ENCODE measurements around the gene ADGRD2. TPM values are rescaled to one million over a fixed set of nuclear protein-coding genes. Genes with fewer than 3 reads are reported as not detected.
A peak's percentile ranks its signal among the peaks of the same experiment; 100 is the strongest.

Gene ADGRD2
- total RNA-seq, 2 donors from 2014 or later: 1.0 to 4.0 TPM

DNA sequence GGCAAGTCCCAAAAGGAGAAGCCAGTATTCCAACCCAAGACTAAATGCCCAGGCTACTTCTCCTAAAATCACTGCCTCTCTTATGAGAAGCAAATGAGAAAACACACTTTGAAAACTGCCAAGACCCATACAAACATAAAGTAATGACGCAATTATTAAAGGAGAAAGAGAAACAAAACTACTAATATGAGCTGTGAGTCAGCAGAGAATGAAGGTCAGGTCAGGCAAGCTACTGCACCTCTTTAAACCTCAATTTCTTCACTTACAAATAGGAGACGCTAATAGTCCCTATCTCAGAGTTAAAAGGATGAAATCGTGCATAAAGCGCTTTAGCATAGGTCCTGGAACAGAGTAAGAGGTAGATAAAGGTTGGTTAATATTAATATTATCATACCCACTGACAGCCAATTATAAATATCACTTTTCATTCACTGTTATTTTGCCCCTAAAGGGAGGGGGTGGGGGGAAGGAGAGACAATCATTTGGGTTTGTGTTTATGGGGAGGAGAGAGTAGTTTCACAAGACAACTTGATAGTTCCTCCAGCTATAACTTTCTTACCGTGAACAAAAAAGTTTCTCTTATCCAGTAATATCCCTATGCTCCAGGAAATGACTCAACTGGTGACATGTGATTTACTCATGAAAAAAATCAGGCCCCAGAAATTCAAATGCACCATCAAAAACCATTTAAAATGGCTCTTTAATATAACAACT, 38.6 kb upstream of the ADGRD2 start:
- 88% methylated on average over 5 of the region's 5 CpGs for WGBS
- no peak for TF ChIP-seq POLR2AphosphoS5 (IDR thresholded peaks at IDR 0.05)
- no peak for TF ChIP-seq CTCF (IDR thresholded peaks at IDR 0.05)
- no peak for TF ChIP-seq POLR2A (IDR thresholded peaks at IDR 0.05)
- Histone ChIP-seq H3K9me3 (no peaks in the 10 kb centered on the region), H3K36me3 (no peaks in the 10 kb centered on the region), H3K27me3 (replicated peaks; ENCODE audit: insufficient read depth) (no peaks in the 10 kb centered on the region), H3K4me1 (replicated peaks) (peaks cover 3% of the 10 kb centered on the region), H3K27ac (no peak overlapping the region), H3K4me3 (no peak overlapping the region)
- no peak for DNase-seq (ENCODE audit: low spot score)
- intact Hi-C loops (cut with DNase I): loop anchor here (10.0 kb wide), 1 partner anchor 533 kb away; the partner anchor contains the start of gene GOLGA1

DNA sequence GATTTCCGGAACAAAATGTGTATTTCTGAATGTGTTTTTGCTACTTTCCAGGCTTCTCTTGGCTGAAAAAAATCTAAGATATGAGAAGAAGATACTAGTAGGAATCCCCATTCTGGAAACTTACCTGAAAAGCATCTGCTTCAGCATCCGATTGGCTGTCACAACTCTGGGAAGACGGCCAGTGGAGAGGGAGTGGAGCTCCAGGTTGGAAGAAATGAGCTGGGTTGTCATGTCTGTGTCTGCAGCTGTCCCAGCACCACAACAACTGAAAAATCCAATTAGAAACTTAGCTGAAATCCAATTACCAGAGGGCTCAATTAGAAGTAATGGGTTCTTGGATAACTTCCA, 38.0 kb upstream of the ADGRD2 start:
- Histone ChIP-seq H3K4me1 (replicated peaks) (peaks cover 3% of the 10 kb centered on the region), H3K27me3 (replicated peaks; ENCODE audit: insufficient read depth) (no peaks in the 10 kb centered on the region), H3K27ac (no peak overlapping the region), H3K4me3 (no peak overlapping the region), H3K36me3 (no peaks in the 10 kb centered on the region), H3K9me3 (no peaks in the 10 kb centered on the region)
- no peak for DNase-seq (ENCODE audit: low spot score)
- TF ChIP-seq POLR2AphosphoS5 (IDR thresholded peaks at IDR 0.05) (no peak), POLR2A (IDR thresholded peaks at IDR 0.05) (no peak), CTCF (IDR thresholded peaks at IDR 0.05) (no peak)
- intact Hi-C loops (cut with DNase I): loop anchor here (10.0 kb wide), 1 partner anchor 533 kb away; the partner anchor contains the start of gene GOLGA1
- 86% methylated on average over 3 of the region's 3 CpGs for WGBS

DNA sequence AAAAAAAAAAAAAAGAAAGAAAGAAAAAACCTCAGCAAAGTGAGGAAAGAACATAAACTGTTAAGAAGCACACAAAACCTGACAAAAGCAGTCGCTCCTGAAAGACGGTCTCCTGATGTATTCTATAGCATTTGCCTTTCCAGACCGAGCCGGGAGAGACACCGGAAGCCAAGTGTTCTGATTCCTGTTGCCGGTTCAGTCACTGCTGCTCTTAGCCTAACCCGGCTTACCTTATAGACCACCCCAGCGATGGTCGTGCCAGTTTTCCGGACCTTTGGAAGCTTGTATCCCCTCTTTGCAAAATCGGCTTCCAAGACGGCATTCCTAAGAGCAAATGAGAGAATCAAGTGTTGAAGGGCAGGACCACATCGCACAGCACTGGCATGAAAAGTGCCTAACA, 35.6 kb upstream of the ADGRD2 start:
- intact Hi-C loops (cut with DNase I): loop anchor here (10.0 kb wide), 1 partner anchor 530 kb away; the partner anchor contains the start of gene GOLGA1
- TF ChIP-seq POLR2A (IDR thresholded peaks at IDR 0.05) (no peak), CTCF (IDR thresholded peaks at IDR 0.05) (no peak), POLR2AphosphoS5 (IDR thresholded peaks at IDR 0.05) (no peak)
- peak overlapping the region; percentile 60 to 82 for H3K4me3 ChIP-seq
- no peaks in the 10 kb centered on the region for H3K9me3 ChIP-seq
- H3K36me3 ChIP-seq: no peaks in the 10 kb centered on the region
- DNase-seq (ENCODE audit: low spot score): no peak
- H3K4me1 ChIP-seq (replicated peaks): peaks cover 3% of the 10 kb centered on the region
- H3K27me3 ChIP-seq (replicated peaks; ENCODE audit: insufficient read depth): no peaks in the 10 kb centered on the region
- H3K27ac ChIP-seq: peak overlapping the region in 1 of 2 donors; percentile 35
- 12% methylated on average over 13 of the region's 13 CpGs for WGBS

DNA sequence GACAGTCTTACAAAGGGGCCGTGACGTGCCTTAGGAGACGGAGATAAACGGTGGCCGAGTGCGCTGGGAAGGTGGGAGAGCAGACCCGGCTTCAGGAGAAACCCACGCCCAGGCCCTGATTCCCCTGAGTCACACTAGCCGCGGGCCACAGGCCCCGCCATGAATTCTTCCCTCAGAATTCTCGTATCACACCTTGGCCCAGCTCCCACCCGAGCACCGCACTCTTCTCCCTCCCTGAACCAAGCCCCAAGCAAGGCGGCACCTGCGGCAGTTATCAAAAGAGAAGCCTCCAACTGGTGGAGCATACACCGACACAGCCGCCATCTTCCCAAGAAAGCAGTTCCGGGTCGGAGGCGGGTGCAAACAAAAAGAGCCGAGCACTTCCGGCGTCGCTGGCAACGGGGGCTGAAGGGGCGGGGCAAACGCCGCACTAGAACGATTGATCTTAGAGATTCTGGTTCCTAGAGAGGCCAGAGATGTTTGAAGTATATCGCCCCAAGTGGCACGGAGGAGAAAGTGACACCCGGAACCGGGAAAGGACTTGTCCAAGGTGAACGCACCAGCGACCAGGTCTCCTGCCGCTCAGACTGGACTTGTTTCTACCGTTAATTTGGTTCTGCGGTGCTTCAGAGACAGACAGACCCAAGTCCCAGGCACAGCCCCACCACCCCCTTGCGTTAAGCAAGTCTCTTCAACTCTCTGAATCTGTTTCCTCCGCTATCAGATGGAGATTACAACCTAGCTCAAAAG, 35.0 kb upstream of the ADGRD2 start, which contains the start of gene PSMB7:
Gene PSMB7, minus strand, starts transcription at position 341 of the 750 bp plus-strand sequence. Its CDS starts 17 bp downstream, at position 324.
- Histone ChIP-seq H3K36me3 (no peaks in the 10 kb centered on the region), H3K4me3 (peak within 1 kb of the TSS; percentile 60 to 82), H3K4me1 (replicated peaks) (peaks cover 3% of the 10 kb centered on the region), H3K27me3 (replicated peaks; ENCODE audit: insufficient read depth) (no peaks in the 10 kb centered on the region), H3K27ac (peak within 1 kb of the TSS in 1 of 2 donors; percentile 35), H3K9me3 (no peaks in the 10 kb centered on the region)
- TF ChIP-seq POLR2A (IDR thresholded peaks at IDR 0.05) (no peak), CTCF (IDR thresholded peaks at IDR 0.05) (peak in 3 of 4 experiments; percentile 76 to 84 (median 78)), POLR2AphosphoS5 (IDR thresholded peaks at IDR 0.05) (peak; percentile 99)
- 7% methylated on average over 41 of the region's 41 CpGs for WGBS
- peak; percentile 93 for DNase-seq (ENCODE audit: low spot score)
- intact Hi-C loops (cut with DNase I): loop anchor here (10.0 kb wide), 1 partner anchor 530 kb away; the partner anchor contains the start of gene GOLGA1
